Measurements from ENCODE around the gene MCTP2. TPM values are rescaled to one million over a fixed set of nuclear protein-coding genes. Genes with fewer than 3 reads are reported as not detected.

MCTP2 gene
- total and polyA plus RNA-seq, 2 experiments from 2014 or later, result 8.1 to 23.3 TPM

- H2AFZ ChIP-seq, result no peak overlapping the region
- no peak overlapping the region for H3K4me3 ChIP-seq
- H3K27me3 ChIP-seq, result no peaks in the 10 kb centered on the region
- no peaks in the 10 kb centered on the region for H3K79me2 ChIP-seq
- TF ChIP-seq EZH2phosphoT487 (IDR thresholded peaks at IDR 0.05; ENCODE audit: low read depth, severe bottlenecking, unreplicated experiment) (no peak), EZH2 (IDR thresholded peaks at IDR 0.05; ENCODE audit: borderline replicate concordance) (no peak)
- TF ChIP-seq, protein P1, sequence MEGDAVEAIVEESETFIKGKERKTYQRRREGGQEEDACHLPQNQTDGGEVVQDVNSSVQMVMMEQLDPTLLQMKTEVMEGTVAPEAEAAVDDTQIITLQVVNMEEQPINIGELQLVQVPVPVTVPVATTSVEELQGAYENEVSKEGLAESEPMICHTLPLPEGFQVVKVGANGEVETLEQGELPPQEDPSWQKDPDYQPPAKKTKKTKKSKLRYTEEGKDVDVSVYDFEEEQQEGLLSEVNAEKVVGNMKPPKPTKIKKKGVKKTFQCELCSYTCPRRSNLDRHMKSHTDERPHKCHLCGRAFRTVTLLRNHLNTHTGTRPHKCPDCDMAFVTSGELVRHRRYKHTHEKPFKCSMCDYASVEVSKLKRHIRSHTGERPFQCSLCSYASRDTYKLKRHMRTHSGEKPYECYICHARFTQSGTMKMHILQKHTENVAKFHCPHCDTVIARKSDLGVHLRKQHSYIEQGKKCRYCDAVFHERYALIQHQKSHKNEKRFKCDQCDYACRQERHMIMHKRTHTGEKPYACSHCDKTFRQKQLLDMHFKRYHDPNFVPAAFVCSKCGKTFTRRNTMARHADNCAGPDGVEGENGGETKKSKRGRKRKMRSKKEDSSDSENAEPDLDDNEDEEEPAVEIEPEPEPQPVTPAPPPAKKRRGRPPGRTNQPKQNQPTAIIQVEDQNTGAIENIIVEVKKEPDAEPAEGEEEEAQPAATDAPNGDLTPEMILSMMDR (IDR thresholded peaks at IDR 0.05; ENCODE audit: poor library complexity), result no peak
- no peaks in the 10 kb centered on the region for H3K36me3 ChIP-seq (replicated peaks; ENCODE audit: insufficient read depth, low read depth)
- DNase-seq (ENCODE audit: low spot score), result no peak
- no peak overlapping the region for H3K27ac ChIP-seq
- H3K4me2 ChIP-seq, result no peak overlapping the region
- WGBS (ENCODE audit: low lambda C conversion rate, missing lambda C conversion rate), result 93% methylated on average over 2 of the region's 2 CpGs
- H3K4me1 ChIP-seq (ENCODE audit: insufficient read depth), result no peaks in the 10 kb centered on the region
- H3K9me2 ChIP-seq (replicated peaks; ENCODE audit: insufficient read depth), result no peaks in the 10 kb centered on the region
- no peaks in the 10 kb centered on the region for H3K9me3 ChIP-seq (ENCODE audit: low read depth)
- H4K20me1 ChIP-seq (ENCODE audit: insufficient read depth, poor library complexity, severe bottlenecking), result no peaks in the 10 kb centered on the region
These were observed 156.1 kb downstream of the MCTP2 start for GRCh38 chr15:94387442-94387841.

DNA sequence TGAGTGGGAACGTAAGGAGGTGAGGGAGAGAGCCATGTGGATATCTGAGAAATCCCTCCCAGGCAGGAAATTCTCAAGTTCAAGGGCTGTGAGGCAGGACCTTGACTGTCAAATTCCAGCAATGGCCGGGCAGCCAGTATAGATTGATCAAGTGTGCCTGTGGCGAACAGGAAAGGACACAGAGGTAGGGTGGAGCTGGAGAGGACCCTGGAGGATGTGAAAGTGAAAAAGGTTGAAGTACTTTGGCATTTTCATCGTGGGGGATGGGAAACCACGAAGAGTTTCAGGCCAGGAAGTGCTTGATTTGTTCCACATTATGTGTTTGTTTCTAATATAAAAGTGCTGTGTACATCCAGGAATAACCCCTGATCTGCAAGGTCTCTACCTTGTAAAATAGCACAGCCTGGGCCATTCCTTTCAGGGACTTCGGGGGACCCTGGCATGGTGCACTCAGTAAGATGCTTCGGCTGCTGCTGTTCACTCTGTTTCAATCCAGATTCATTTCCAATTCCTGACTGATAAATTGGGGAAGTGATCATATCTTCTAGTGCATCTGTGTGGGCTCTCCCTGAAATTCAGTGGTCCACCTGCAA, 156.6 kb downstream of the MCTP2 start:
- H3K4me2 ChIP-seq, result no peak overlapping the region
- H2AFZ ChIP-seq, result no peak overlapping the region
- 74% methylated on average over 7 of the region's 7 CpGs for WGBS (ENCODE audit: low lambda C conversion rate, missing lambda C conversion rate)
- H3K4me1 ChIP-seq (ENCODE audit: insufficient read depth), result no peaks in the 10 kb centered on the region
- no peaks in the 10 kb centered on the region for H3K27me3 ChIP-seq
- no peaks in the 10 kb centered on the region for H3K9me2 ChIP-seq (replicated peaks; ENCODE audit: insufficient read depth)
- TF ChIP-seq EZH2phosphoT487 (IDR thresholded peaks at IDR 0.05; ENCODE audit: low read depth, severe bottlenecking, unreplicated experiment) (no peak), EZH2 (IDR thresholded peaks at IDR 0.05; ENCODE audit: borderline replicate concordance) (no peak)
- no peak overlapping the region for H3K4me3 ChIP-seq
- DNase-seq (ENCODE audit: low spot score), result no peak
- no peak overlapping the region for H3K27ac ChIP-seq
- no peaks in the 10 kb centered on the region for H3K79me2 ChIP-seq
- no peaks in the 10 kb centered on the region for H3K9me3 ChIP-seq (ENCODE audit: low read depth)
- H4K20me1 ChIP-seq (ENCODE audit: insufficient read depth, poor library complexity, severe bottlenecking), result no peaks in the 10 kb centered on the region
- H3K36me3 ChIP-seq (replicated peaks; ENCODE audit: insufficient read depth, low read depth), result no peaks in the 10 kb centered on the region

GRCh38 chr15:94395640-94396039, 164.3 kb downstream of the MCTP2 start:
- Histone ChIP-seq H3K27ac (no peak overlapping the region), H3K36me3 (replicated peaks; ENCODE audit: insufficient read depth, low read depth) (no peaks in the 10 kb centered on the region), H3K4me1 (ENCODE audit: insufficient read depth) (peaks cover 3% of the 10 kb centered on the region), H3K79me2 (no peaks in the 10 kb centered on the region), H2AFZ (no peak overlapping the region), H4K20me1 (ENCODE audit: insufficient read depth, poor library complexity, severe bottlenecking) (no peaks in the 10 kb centered on the region), H3K9me2 (replicated peaks; ENCODE audit: insufficient read depth) (no peaks in the 10 kb centered on the region), H3K27me3 (no peaks in the 10 kb centered on the region), H3K4me2 (no peak overlapping the region), H3K4me3 (no peak overlapping the region), H3K9me3 (ENCODE audit: low read depth) (no peaks in the 10 kb centered on the region)
- DNase-seq (ENCODE audit: low spot score), result no peak
- 50% methylated on average over 1 of the region's 1 CpG for WGBS (ENCODE audit: low lambda C conversion rate, missing lambda C conversion rate)
- TF ChIP-seq, protein P1 (IDR thresholded peaks at IDR 0.05; ENCODE audit: poor library complexity), result no peak
- TF ChIP-seq EZH2 (IDR thresholded peaks at IDR 0.05; ENCODE audit: borderline replicate concordance) (no peak), EZH2phosphoT487 (IDR thresholded peaks at IDR 0.05; ENCODE audit: low read depth, severe bottlenecking, unreplicated experiment) (no peak)

- TF ChIP-seq EZH2phosphoT487 (IDR thresholded peaks at IDR 0.05; ENCODE audit: low read depth, severe bottlenecking, unreplicated experiment) (no peak), EZH2 (IDR thresholded peaks at IDR 0.05; ENCODE audit: borderline replicate concordance) (no peak)
- TF ChIP-seq, protein P1 (IDR thresholded peaks at IDR 0.05; ENCODE audit: poor library complexity), result no peak
- no peak overlapping the region for H2AFZ ChIP-seq
- WGBS (ENCODE audit: low lambda C conversion rate, missing lambda C conversion rate), result 72% methylated on average over 3 of the region's 3 CpGs
- no peak overlapping the region for H3K27ac ChIP-seq
- H3K4me2 ChIP-seq, result no peak overlapping the region
- no peaks in the 10 kb centered on the region for H3K79me2 ChIP-seq
- no peaks in the 10 kb centered on the region for H3K9me3 ChIP-seq (ENCODE audit: low read depth)
- H3K4me1 ChIP-seq (ENCODE audit: insufficient read depth), result peaks cover 6% of the 10 kb centered on the region
- no peaks in the 10 kb centered on the region for H3K9me2 ChIP-seq (replicated peaks; ENCODE audit: insufficient read depth)
- H3K27me3 ChIP-seq, result no peaks in the 10 kb centered on the region
- DNase-seq (ENCODE audit: low spot score), result no peak
- H4K20me1 ChIP-seq (ENCODE audit: insufficient read depth, poor library complexity, severe bottlenecking), result no peaks in the 10 kb centered on the region
- H3K36me3 ChIP-seq (replicated peaks; ENCODE audit: insufficient read depth, low read depth), result no peaks in the 10 kb centered on the region
- H3K4me3 ChIP-seq, result no peak overlapping the region
These were observed 166.0 kb downstream of the MCTP2 start for GRCh38 chr15:94397337-94397736.
